Endothelial cell of umbilical vein (primary cell): Measurements from ENCODE around the gene GULP1. TPM values are rescaled to one million over a fixed set of nuclear protein-coding genes. Genes with fewer than 3 reads are reported as not detected.
A peak's percentile ranks its signal among the peaks of the same experiment; 100 is the strongest.

Experiments used
- BruUV-seq: library from RNA; stranded (reverse); fragments of 400-500 nt; replicated peaks from 2 replicates; lab custom pipeline; 2021; lab: Mats Ljungman, UMichigan
- CTCF ChIA-PET: fragments of 300-600, 350-600 bp; sonication (Branson Sonifier 250); formaldehyde crosslinking; loops from one replicate; lab custom pipeline; 2021; ENCODE audit warnings: antibody characterized with exemption, inconsistent platforms; lab: Charles Lee
- POLR2A ChIA-PET: fragments of 300-600, 350-600 bp; sonication (Branson Sonifier 250); formaldehyde crosslinking; loops from one replicate; lab custom pipeline; 2021; ENCODE audit warnings: antibody characterized with exemption, inconsistent platforms; lab: Charles Lee
- DNase-seq: peaks from one replicate; pipeline ENCODE4 v3.0.0-alpha.2; 2011; ENCODE audit warnings: low read depth, low spot score
- FAIRE-seq: peaks from 2 replicates; lab custom pipeline; 2011; peaks lifted over from hg19 to GRCh38; lab: Jason Lieb, UNC
- H2AFZ ChIP-seq: 2 replicates; pipeline ENCODE4 v1.6.0; 2012; ENCODE audit warnings: low read depth, low read length, control low read depth, inconsistent platforms
- H3K27ac ChIP-seq: 2 replicates; pipeline ENCODE4 v1.5.1; 2011; ENCODE audit warnings: low read depth, mild to moderate bottlenecking, control low read depth, low read length, moderate library complexity; ENCODE audit not compliant: insufficient read depth
- H3K27me3 ChIP-seq, 2 experiments: 2 replicates each; pipeline versions ENCODE4 v1.6.0 to v1.6.1; 2011; ENCODE audit warnings: low read length in 2 of 2, mixed read lengths in 1 of 2; ENCODE audit not compliant: control insufficient read depth in 2 of 2, insufficient read depth in 2 of 2
- H3K36me3 ChIP-seq, 2 experiments: 2 replicates in 1 of 2; 3 replicates in 1 of 2; pipeline ENCODE4 v1.5.1; 2011; ENCODE audit warnings: low read length in 2 of 2, mild to moderate bottlenecking in 1 of 2, moderate library complexity in 1 of 2; ENCODE audit not compliant: control insufficient read depth in 2 of 2, insufficient read depth in 2 of 2; ENCODE audit errors: extremely low read depth in 1 of 2
- H3K4me1 ChIP-seq: 3 replicates; pipeline ENCODE4 v1.5.1; 2011; ENCODE audit warnings: mild to moderate bottlenecking, low read length; ENCODE audit not compliant: control insufficient read depth, insufficient read depth; ENCODE audit errors: extremely low read depth
- H3K4me2 ChIP-seq: 2 replicates; pipeline ENCODE4 v1.6.1; 2011; ENCODE audit warnings: low read length, control low read depth, mixed read lengths; ENCODE audit not compliant: insufficient read depth
- H3K4me3 ChIP-seq, 3 experiments: fragments of 200-600 bp in 1 of 3; sonication (generic), shearing (Covaris generic) in 1 of 3; replicated peaks in 1 of 3; 2 replicates each; pipeline ENCODE4 v1.5.1; 2011 to 2016; ENCODE audit warnings: control low read depth in 3 of 3, low read length in 3 of 3, mild to moderate bottlenecking in 2 of 3, inconsistent platforms in 1 of 3, low read depth in 1 of 3, moderate library complexity in 1 of 3; ENCODE audit not compliant: insufficient read depth in 1 of 3
- H3K79me2 ChIP-seq: 2 replicates; pipeline ENCODE4 v1.6.0; 2012; ENCODE audit warnings: low read length, inconsistent platforms; ENCODE audit not compliant: control insufficient read depth, insufficient read depth
- H3K9ac ChIP-seq: replicated peaks from 2 replicates; pipeline ENCODE3; 2011; ENCODE audit warnings: low read length, control low read depth; ENCODE audit not compliant: insufficient read depth; ENCODE audit errors: extremely low read depth
- H3K9me1 ChIP-seq: replicated peaks from 3 replicates; pipeline ENCODE4 v1.6.0; 2011; ENCODE audit warnings: mild to moderate bottlenecking, low read length; ENCODE audit not compliant: control insufficient read depth, insufficient read depth; ENCODE audit errors: extremely low read depth
- H3K9me3 ChIP-seq: replicated peaks from 2 replicates; pipeline ENCODE4 v1.5.1; 2012; ENCODE audit warnings: low read length, inconsistent platforms; ENCODE audit not compliant: control insufficient read depth, insufficient read depth
- H4K20me1 ChIP-seq: replicated peaks from 2 replicates; pipeline ENCODE3; 2011; ENCODE audit warnings: mild to moderate bottlenecking, low read length; ENCODE audit not compliant: control insufficient read depth, insufficient read depth; ENCODE audit errors: extremely low read depth
- EZH2 ChIP-seq: IDR thresholded peaks from 2 replicates; pipeline ENCODE4 v1.6.1; 2012; ENCODE audit warnings: borderline replicate concordance, low read depth, mild to moderate bottlenecking, moderate library complexity, low read length, inconsistent platforms; ENCODE audit not compliant: severe bottlenecking
- FOS ChIP-seq: IDR thresholded peaks from 2 replicates; pipeline ENCODE4 v1.6.1; 2011; ENCODE audit warnings: mild to moderate bottlenecking, low read length, moderate library complexity, borderline replicate concordance; ENCODE audit not compliant: insufficient read depth
- GATA2 ChIP-seq: IDR thresholded peaks from 2 replicates; pipeline ENCODE4 v1.7.0; 2011; ENCODE audit warnings: low read depth, mild to moderate bottlenecking, moderate library complexity, mixed read lengths, low read length; ENCODE audit not compliant: insufficient read length, insufficient read depth
- JUN ChIP-seq: IDR thresholded peaks from 2 replicates; pipeline ENCODE4 v1.6.1; 2011; ENCODE audit warnings: borderline replicate concordance, low read depth; ENCODE audit not compliant: insufficient read length, insufficient read depth
- MYC ChIP-seq: IDR thresholded peaks from one replicate; pipeline ENCODE4 v1.6.1; 2011; ENCODE audit warnings: mild to moderate bottlenecking, low read depth, low read length
- POLR2A ChIP-seq: IDR thresholded peaks from 2 replicates; pipeline ENCODE4 v1.6.1; 2012; ENCODE audit warnings: low read depth, mild to moderate bottlenecking, control low read depth, low read length
- POLR2AphosphoS5 ChIP-seq: IDR thresholded peaks from 2 replicates; pipeline ENCODE4 v1.6.1; 2012; ENCODE audit warnings: low read depth, mild to moderate bottlenecking, control low read depth, low read length, moderate library complexity; ENCODE audit not compliant: insufficient read depth
- dilution Hi-C: fragments of 300-500 bp; cut with MboI; formaldehyde crosslinking; loops from one replicate; pipeline ENCODE4 v1.15.0; 2019; ENCODE audit warnings: low sequenced_read_pairs; ENCODE audit not compliant: extremely low pct_ligation_motif_present
- intact Hi-C: fragments of 100-400 bp; cut with micrococcal nuclease; formaldehyde crosslinking; loops from one replicate; pipeline ENCODE4 v1.10.0; 2022
- polyA plus RNA-seq, 4 experiments: library from polyadenylated mRNA; depleted of rRNA in 3 of 4; stranded (reverse) in 3 of 4; unstranded in 1 of 4; fragments of >200 nt; gene quantifications; 2 replicates each; pipeline versions ENCODE4 v1.2.1 to v1.2.3, GENCODE V29; 2011 to 2012; ENCODE audit warnings: missing spikeins in 1 of 4
- total RNA-seq: library from RNA; stranded (reverse); gene quantifications from 2 replicates; pipeline ENCODE4 v1.2.3, GENCODE V29; 2021
- TF ChIP-seq, protein P1 (sequence below): IDR thresholded peaks from 2 replicates; pipeline ENCODE4 v1.6.1; 2011; ENCODE audit not compliant: insufficient read depth, insufficient read length
- TF ChIP-seq, protein P2 (sequence below), 2 donors: IDR thresholded peaks; 1 replicate in 1 of 2; 2 replicates in 1 of 2; pipeline ENCODE4 v1.5.1; 2011; ENCODE audit warnings: low read length in 2 of 2, mild to moderate bottlenecking in 2 of 2, moderate library complexity in 2 of 2, control low read depth in 1 of 2, inconsistent platforms in 1 of 2, low read depth in 1 of 2; ENCODE audit not compliant: insufficient read depth in 1 of 2; ENCODE audit errors: extremely low read depth in 1 of 2

Gene GULP1
- total and polyA plus RNA-seq, 2 donors (not counting 3 experiments of a cell fraction or from before 2014, with no cell fraction given), result 24.4 to 53.8 TPM

DNA sequence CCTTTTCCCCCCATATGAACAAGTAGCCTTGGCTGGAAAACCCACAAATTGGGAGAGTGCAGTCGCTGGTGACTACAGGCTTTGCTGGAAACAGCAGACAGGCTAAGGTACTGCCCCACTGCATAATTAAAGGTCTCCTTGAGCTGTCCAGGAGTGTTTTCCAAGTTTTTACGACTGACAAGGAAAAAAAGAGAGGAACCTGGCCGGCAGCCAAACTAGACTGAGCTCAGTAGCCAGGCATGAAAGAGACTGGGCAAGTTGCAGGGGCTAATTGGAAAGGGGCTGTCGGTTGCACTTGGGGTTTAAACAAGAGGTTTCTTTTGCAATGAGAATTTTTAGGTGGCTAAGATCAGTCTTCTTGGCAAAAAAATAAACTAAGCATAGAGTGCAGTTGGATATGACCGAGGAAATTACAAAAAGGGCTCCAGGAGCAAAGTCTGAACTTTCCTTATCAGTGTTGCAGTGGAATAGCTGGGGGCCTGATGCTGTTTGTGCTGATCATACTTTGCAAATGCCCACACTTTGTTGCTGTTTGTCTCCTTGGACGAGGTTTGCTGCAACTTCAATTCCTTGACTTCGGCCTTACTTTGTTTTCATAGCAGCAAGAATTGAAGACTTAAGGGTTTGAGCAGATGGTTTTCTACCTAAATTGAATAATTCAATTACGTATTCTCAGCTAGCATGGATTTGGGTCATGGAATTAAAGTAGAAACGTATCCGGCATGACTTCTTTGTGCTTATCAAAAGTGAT is 2.1 kb downstream of the GULP1 start:
- peak overlapping the region; percentile 48 for H2AFZ ChIP-seq
- peak overlapping the region; percentile 77 to 84 (median 81) for H3K4me3 ChIP-seq
- dilution Hi-C loops, result no loop called here
- ChIA-PET POLR2A (interaction anchor here (0.6 to 1.4 kb wide), 4 partner anchors 25 to 153 kb away, joined by 3 to 13 read pairs (median 4); no protein-coding TSS in a partner anchor), CTCF (interaction anchor here (0.6 to 6.5 kb wide), 18 partner anchors 9 to 1431 kb away, joined by 3 to 122 read pairs (median 4); no protein-coding TSS in a partner anchor)
- peak overlapping the region; percentile 86 for H3K27ac ChIP-seq
- no peaks in the 10 kb centered on the region for H3K27me3 ChIP-seq
- FAIRE-seq (peak; percentile 84), DNase-seq (peak; percentile 93)
- peaks cover 47% of the 10 kb centered on the region for H3K79me2 ChIP-seq
- no peaks in the 10 kb centered on the region for H4K20me1 ChIP-seq
- peak overlapping the region; percentile 92 for H3K9ac ChIP-seq
- no TSS peak for BruUV-seq
- peak overlapping the region; percentile 98 for H3K4me2 ChIP-seq
- no peaks in the 10 kb centered on the region for H3K36me3 ChIP-seq
- H3K9me1 ChIP-seq, result no peaks in the 10 kb centered on the region
- H3K4me1 ChIP-seq, result peaks cover 30% of the 10 kb centered on the region
- no peaks in the 10 kb centered on the region for H3K9me3 ChIP-seq
- intact Hi-C loops, result loop anchor here (1.0 to 10.0 kb wide), 5 partner anchors 22 to 1806 kb away; partner anchors contain the start of gene ZC3H15
- TF ChIP-seq POLR2A (peak; percentile 40), EZH2 (no peak)

DNA sequence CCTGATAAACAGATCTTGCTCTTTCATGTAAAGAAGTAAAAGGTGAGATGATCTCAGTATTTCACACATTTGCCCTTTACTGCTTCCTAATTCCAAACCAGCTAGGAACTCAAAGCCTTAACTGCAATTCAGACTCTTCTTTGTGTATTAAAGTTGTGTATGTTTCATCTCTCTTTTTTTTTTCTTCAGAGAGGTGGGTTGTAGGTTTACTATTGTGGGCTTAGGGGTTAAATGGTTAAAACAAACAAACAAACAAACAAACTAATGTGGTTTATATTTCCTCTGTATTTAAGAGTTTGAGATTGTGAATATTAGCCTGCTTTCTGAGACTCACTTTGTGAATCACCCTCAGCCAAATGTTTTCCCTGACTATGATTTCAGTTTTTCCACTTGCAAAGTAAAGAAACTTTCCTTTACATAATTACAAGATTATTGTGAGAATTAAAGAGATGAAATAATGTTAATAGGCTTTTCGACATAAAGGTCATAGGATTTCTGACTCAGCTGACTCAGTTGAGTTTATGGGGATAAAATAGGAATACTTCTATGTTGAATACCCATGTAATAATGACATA is 2.8 kb downstream of the GULP1 start:
- intact Hi-C loops, result loop anchor here (5.0 to 10.0 kb wide), 3 partner anchors 417 to 1807 kb away; partner anchors contain the start of gene ZC3H15

More for the DNA sequence above, 2.8 kb downstream of the GULP1 start:
- peak overlapping the region; percentile 48 for H2AFZ ChIP-seq
- DNase-seq (peak; percentile 74), FAIRE-seq (peak; percentile 43)
- no peaks in the 10 kb centered on the region for H3K9me3 ChIP-seq
- dilution Hi-C loops, result no loop called here
- no peaks in the 10 kb centered on the region for H4K20me1 ChIP-seq
- H3K36me3 ChIP-seq, result no peaks in the 10 kb centered on the region
- POLR2A ChIA-PET, result interaction anchor here (1.3 kb wide), 1 partner anchor 24 kb away, joined by 4 read pairs; no protein-coding TSS in a partner anchor
- TF ChIP-seq EZH2, result no peak
- TF ChIP-seq, protein P1, sequence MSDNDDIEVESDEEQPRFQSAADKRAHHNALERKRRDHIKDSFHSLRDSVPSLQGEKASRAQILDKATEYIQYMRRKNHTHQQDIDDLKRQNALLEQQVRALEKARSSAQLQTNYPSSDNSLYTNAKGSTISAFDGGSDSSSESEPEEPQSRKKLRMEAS, result no peak
- no peak for TF ChIP-seq GATA2
- TF ChIP-seq POLR2A, result no peak
- TF ChIP-seq, protein P2, sequence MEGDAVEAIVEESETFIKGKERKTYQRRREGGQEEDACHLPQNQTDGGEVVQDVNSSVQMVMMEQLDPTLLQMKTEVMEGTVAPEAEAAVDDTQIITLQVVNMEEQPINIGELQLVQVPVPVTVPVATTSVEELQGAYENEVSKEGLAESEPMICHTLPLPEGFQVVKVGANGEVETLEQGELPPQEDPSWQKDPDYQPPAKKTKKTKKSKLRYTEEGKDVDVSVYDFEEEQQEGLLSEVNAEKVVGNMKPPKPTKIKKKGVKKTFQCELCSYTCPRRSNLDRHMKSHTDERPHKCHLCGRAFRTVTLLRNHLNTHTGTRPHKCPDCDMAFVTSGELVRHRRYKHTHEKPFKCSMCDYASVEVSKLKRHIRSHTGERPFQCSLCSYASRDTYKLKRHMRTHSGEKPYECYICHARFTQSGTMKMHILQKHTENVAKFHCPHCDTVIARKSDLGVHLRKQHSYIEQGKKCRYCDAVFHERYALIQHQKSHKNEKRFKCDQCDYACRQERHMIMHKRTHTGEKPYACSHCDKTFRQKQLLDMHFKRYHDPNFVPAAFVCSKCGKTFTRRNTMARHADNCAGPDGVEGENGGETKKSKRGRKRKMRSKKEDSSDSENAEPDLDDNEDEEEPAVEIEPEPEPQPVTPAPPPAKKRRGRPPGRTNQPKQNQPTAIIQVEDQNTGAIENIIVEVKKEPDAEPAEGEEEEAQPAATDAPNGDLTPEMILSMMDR (IDR thresholded peaks at IDR 0.05; ENCODE audit: extremely low read depth in 1 of 2, insufficient read depth in 1 of 2, low read depth in 1 of 2, low read length in 2 of 2), result no peak
- TF ChIP-seq FOS, result no peak
- no peak for TF ChIP-seq POLR2AphosphoS5
- no peak for TF ChIP-seq JUN
- no peak for TF ChIP-seq MYC
- BruUV-seq, result no TSS peak
- CTCF ChIA-PET, result interaction anchor here (0.7 to 6.5 kb wide), 12 partner anchors 8 to 713 kb away, joined by 3 to 122 read pairs (median 4); no protein-coding TSS in a partner anchor
- peaks cover 52% of the 10 kb centered on the region for H3K79me2 ChIP-seq
- H3K9me1 ChIP-seq, result no peaks in the 10 kb centered on the region
- H3K27me3 ChIP-seq, result no peaks in the 10 kb centered on the region
- peak overlapping the region; percentile 86 for H3K27ac ChIP-seq
- peak overlapping the region; percentile 98 for H3K4me2 ChIP-seq
- peak overlapping the region; percentile 92 for H3K9ac ChIP-seq
- H3K4me3 ChIP-seq, result peak overlapping the region; percentile 77 to 84 (median 81)
- H3K4me1 ChIP-seq, result peaks cover 30% of the 10 kb centered on the region
